NCI-H2196 treated with DMSO at 0.1 percent for 48 hours (cell line): ENCODE measurements around the gene IL1RAPL1.
"Not testable (repeated sequence)": the region's sequence is repeated elsewhere in the genome, so short reads cannot be mapped to it uniquely, and the experiment has no call there.

Experiments
- DNase-seq: peaks from one replicate; lab custom pipeline; 2025; ENCODE audit not compliant: unreplicated experiment; lab: John Stamatoyannopoulos, UW

Gene IL1RAPL1

GRCh38 chrX:29242856-29243255 lies 655.6 kb downstream of the IL1RAPL1 start:
- no peak for DNase-seq

GRCh38 chrX:29243942-29244341 lies 656.7 kb downstream of the IL1RAPL1 start:
- DNase-seq: no peak

GRCh38 chrX:29254515-29254914 lies 667.3 kb downstream of the IL1RAPL1 start:
- DNase-seq: no peak

- DNase-seq: no peak
Observed at GRCh38 chrX:29257521-29257920, 670.3 kb downstream of the IL1RAPL1 start.

GRCh38 chrX:29269390-29269789 lies 682.1 kb downstream of the IL1RAPL1 start:
- no peak for DNase-seq

- no peak for DNase-seq
Observed at GRCh38 chrX:29274517-29274916, 687.3 kb downstream of the IL1RAPL1 start.

GRCh38 chrX:29275928-29276327 lies 688.7 kb downstream of the IL1RAPL1 start:
- no peak for DNase-seq

GRCh38 chrX:29281078-29281742 lies 694.0 kb downstream of the IL1RAPL1 start:
- DNase-seq: no peak

GRCh38 chrX:29285664-29286063 lies 698.4 kb downstream of the IL1RAPL1 start:
- DNase-seq: no peak

GRCh38 chrX:29295987-29296680 lies 708.9 kb downstream of the IL1RAPL1 start:
- DNase-seq: no peak

GRCh38 chrX:29297171-29297800 lies 710.0 kb downstream of the IL1RAPL1 start:
- DNase-seq: no peak

- DNase-seq: no peak
Observed at GRCh38 chrX:29299684-29300083, 712.4 kb downstream of the IL1RAPL1 start.

GRCh38 chrX:29308726-29309125 lies 721.5 kb downstream of the IL1RAPL1 start:
- no peak for DNase-seq

GRCh38 chrX:29315931-29316330 lies 728.7 kb downstream of the IL1RAPL1 start:
- no peak for DNase-seq

- DNase-seq: no peak
Observed at GRCh38 chrX:29318012-29318411, 730.8 kb downstream of the IL1RAPL1 start.

- not testable (repeated sequence) for DNase-seq
Observed at GRCh38 chrX:29332429-29332828, 745.2 kb downstream of the IL1RAPL1 start.

- not testable (repeated sequence) for DNase-seq
Observed at GRCh38 chrX:29333091-29333490, 745.8 kb downstream of the IL1RAPL1 start.

- DNase-seq: no peak
Observed at GRCh38 chrX:29348288-29348687, 761.0 kb downstream of the IL1RAPL1 start.

GRCh38 chrX:29359276-29359675 lies 772.0 kb downstream of the IL1RAPL1 start:
- no peak for DNase-seq

- not testable (repeated sequence) for DNase-seq
Observed at GRCh38 chrX:29374765-29375164, 787.5 kb downstream of the IL1RAPL1 start.

- no peak for DNase-seq
Observed at GRCh38 chrX:29376584-29376983, 789.3 kb downstream of the IL1RAPL1 start.

GRCh38 chrX:29382811-29383210 lies 795.6 kb downstream of the IL1RAPL1 start:
- no peak for DNase-seq
